GM12878 (cell line): ENCODE measurements around the gene ADPRS. TPM values are rescaled to one million over a fixed set of nuclear protein-coding genes. Genes with fewer than 3 reads are reported as not detected.

Experiments used
- ATAC-seq: fragments of 200-7000 bp; cut with Tn5 transposase; 3 replicates; pipeline ENCODE4 v1.9.1; 2020; ENCODE audit warnings: mild to moderate bottlenecking, moderate library complexity
- BruUV-seq: library from RNA; stranded (reverse); fragments of 400-500 nt; replicated peaks from 2 replicates; lab custom pipeline; 2021; lab: Mats Ljungman, UMichigan
- CTCF ChIA-PET: fragments of 300-600 bp; sonication (Branson Sonifier 250); formaldehyde crosslinking; extraction: SDS; loops from one replicate; lab custom pipeline; 2021; ENCODE audit warnings: inconsistent platforms; lab: Yijun Ruan, JAX
- POLR2A ChIA-PET: fragments of 350-600 bp; formaldehyde crosslinking; extraction: SDS; loops from one replicate; lab custom pipeline; 2021; ENCODE audit warnings: inconsistent platforms; lab: Charles Lee
- RAD21 ChIA-PET: fragments of 300-600 bp; sonication (Branson Sonifier 250); formaldehyde crosslinking; loops from one replicate; lab custom pipeline; 2023; ENCODE audit warnings: antibody characterized with exemption; ENCODE audit not compliant: unreplicated experiment; lab: Charles Lee
- SMC1A ChIA-PET: fragments of 300-600 bp; sonication (Branson Sonifier 250); formaldehyde crosslinking; loops from one replicate; lab custom pipeline; 2023; ENCODE audit not compliant: unreplicated experiment, uncharacterized antibody; lab: Charles Lee
- DNase-seq: peaks from one replicate; pipeline ENCODE4 v3.0.0-alpha.2; 2011; ENCODE audit warnings: low read depth, low spot score
- FAIRE-seq: peaks from 3 replicates; lab custom pipeline; 2011; peaks lifted over from hg19 to GRCh38; lab: Jason Lieb, UNC
- H2AFZ ChIP-seq: 2 replicates; pipeline ENCODE4 v1.6.0; 2011; ENCODE audit warnings: low read depth, low read length, control low read depth; ENCODE audit not compliant: control insufficient read depth
- H3K27ac ChIP-seq: 2 replicates; pipeline ENCODE4 v1.5.1; 2011; ENCODE audit warnings: control low read depth; ENCODE audit not compliant: control insufficient read depth, insufficient read depth
- H3K27me3 ChIP-seq, 2 experiments: replicated peaks in 1 of 2; 2 replicates each; pipeline versions ENCODE4 v1.6.0 to v1.6.1; 2011; ENCODE audit warnings: low read length in 1 of 2; ENCODE audit not compliant: control insufficient read depth in 2 of 2, insufficient read depth in 2 of 2
- H3K36me3 ChIP-seq, 2 experiments: 2 replicates each; pipeline ENCODE4 v1.5.1; 2011; ENCODE audit warnings: low read length in 1 of 2; ENCODE audit not compliant: control insufficient read depth in 2 of 2, insufficient read depth in 2 of 2
- H3K4me1 ChIP-seq: 2 replicates; pipeline ENCODE4 v1.6.1; 2011; ENCODE audit warnings: mild to moderate bottlenecking, low read length, moderate library complexity, mixed read lengths; ENCODE audit not compliant: control insufficient read depth, insufficient read depth
- H3K4me2 ChIP-seq: 2 replicates; pipeline ENCODE4 v1.6.0; 2011; ENCODE audit warnings: control low read depth; ENCODE audit not compliant: control insufficient read depth, insufficient read depth
- H3K4me3 ChIP-seq: fragments of 200-600 bp; sonication (generic); 2 replicates; pipeline ENCODE4 v1.5.1; 2016
- H3K79me2 ChIP-seq: 2 replicates; pipeline ENCODE4 v1.6.0; 2011; ENCODE audit warnings: low read length; ENCODE audit not compliant: control insufficient read depth, insufficient read depth
- H3K9ac ChIP-seq: 2 replicates; pipeline ENCODE4 v1.8.0; 2011; ENCODE audit warnings: low read length, control low read depth, mixed read lengths; ENCODE audit not compliant: control insufficient read depth, insufficient read depth
- H3K9me3 ChIP-seq: replicated peaks from 3 replicates; pipeline ENCODE4 v1.5.1; 2011; ENCODE audit warnings: mild to moderate bottlenecking, low read length; ENCODE audit not compliant: control insufficient read depth, insufficient read depth
- H4K20me1 ChIP-seq: 2 replicates; pipeline ENCODE4 v1.6.0; 2011; ENCODE audit not compliant: control insufficient read depth, insufficient read depth
- BCL3 ChIP-seq: IDR thresholded peaks from 2 replicates; pipeline ENCODE4 v1.6.1; 2011; ENCODE audit warnings: borderline replicate concordance, low read depth, mild to moderate bottlenecking, moderate library complexity, low read length; ENCODE audit not compliant: insufficient read depth, poor library complexity, severe bottlenecking
- CREB1 ChIP-seq: IDR thresholded peaks from 2 replicates; pipeline ENCODE4 v1.6.1; 2012; ENCODE audit warnings: low read depth, mild to moderate bottlenecking, inconsistent platforms
- DPF2 ChIP-seq: fragments of 450-650 bp; IDR thresholded peaks from 2 replicates; pipeline ENCODE4 v1.6.1; 2017; ENCODE audit warnings: mild to moderate bottlenecking
- ETV6 ChIP-seq, 2 experiments: fragments of 450-650 bp in 1 of 2; IDR thresholded peaks in 1 of 2; conservative IDR thresholded peaks in 1 of 2; 2 replicates each; pipeline ENCODE4 v1.6.1; 2014; ENCODE audit warnings: antibody characterized with exemption in 1 of 2, borderline replicate concordance in 1 of 2, low read depth in 1 of 2, mild to moderate bottlenecking in 1 of 2, moderate library complexity in 1 of 2
- GATAD2B ChIP-seq: fragments of 450-650 bp; conservative IDR thresholded peaks from 2 replicates; pipeline ENCODE4 v1.6.1; 2017; ENCODE audit warnings: low read depth, mild to moderate bottlenecking, moderate library complexity
- IKZF1 ChIP-seq: fragments of 450-650 bp; conservative IDR thresholded peaks from 2 replicates; pipeline ENCODE4 v1.6.1; 2017; ENCODE audit warnings: antibody characterized with exemption, mild to moderate bottlenecking
- JUND ChIP-seq: IDR thresholded peaks from 2 replicates; pipeline ENCODE4 v1.6.1; 2012; ENCODE audit warnings: low read depth, mild to moderate bottlenecking, low read length, improper control_type of control experiment, moderate library complexity
- MYB ChIP-seq: fragments of 150-350 bp; IDR thresholded peaks from 2 replicates; pipeline ENCODE4 v1.6.1; 2014; ENCODE audit warnings: mild to moderate bottlenecking, low read depth, low read length, borderline replicate concordance
- PAX5 ChIP-seq: IDR thresholded peaks from 2 replicates; pipeline ENCODE4 v1.6.1; 2011; ENCODE audit warnings: low read depth, low read length, borderline replicate concordance
- ZBTB11 ChIP-seq: fragments of 450-650 bp; formaldehyde crosslinking; IDR thresholded peaks from 2 replicates; pipeline ENCODE4 v1.5.0; 2022; ENCODE audit warnings: mild to moderate bottlenecking, missing genetic modification characterization
- ZBTB40 ChIP-seq: fragments of 450-650 bp; IDR thresholded peaks from 2 replicates; pipeline ENCODE4 v1.6.1; 2016; ENCODE audit warnings: mild to moderate bottlenecking, moderate library complexity, borderline replicate concordance
- WGBS: methylation state at CpG from one replicate; pipeline ENCODE4 v1.1.6; 2016; ENCODE audit warnings: low lambda C conversion rate; ENCODE audit not compliant: insufficient replicate concordance, insufficient coverage; ENCODE audit errors: missing lambda C conversion rate; 5-methylcytosine and 5-hydroxymethylcytosine counted together
- in situ Hi-C: fragments of 300-500 bp; cut with MboI; formaldehyde crosslinking; loops from 9 replicates; pipeline ENCODE4 v1.14.3; 2018; ENCODE audit warnings: mixed read lengths
- intact Hi-C: fragments of 100-400 bp; cut with micrococcal nuclease; formaldehyde crosslinking; loops from one replicate; pipeline ENCODE4 v1.14.2; 2022; ENCODE audit not compliant: unreplicated experiment
- polyA plus RNA-seq, 11 experiments: library from polyadenylated mRNA; depleted of rRNA in 4 of 11; unstranded in 6 of 11; stranded (reverse) in 5 of 11; fragments of >200 nt; fragmentation: Nextera tagmentation in 4 of 11; fragmentation: Illumina TruSeq in 1 of 11; extraction: Ambion mirVana in 4 of 11; extraction: Trizol in 1 of 11; gene quantifications; 1 replicate in 1 of 11; 2 replicates in 10 of 11; pipeline versions ENCODE4 v1.2.1 to v1.2.3, GENCODE V29; 2011 to 2016; ENCODE audit warnings: inconsistent platforms in 2 of 11, missing spikeins in 2 of 11, low read depth in 1 of 11
- total RNA-seq, 4 experiments: library from RNA; depleted of rRNA in 3 of 4; stranded (reverse); fragments of >200 nt in 3 of 4; fragmentation: Illumina TruSeq in 1 of 4; extraction: Trizol in 1 of 4; gene quantifications; 2 replicates each; pipeline versions ENCODE4 v1.2.1 to v1.2.3, GENCODE V29; 2013 to 2021

Gene ADPRS
- total and polyA plus RNA-seq, 10 of the 15 experiments (the other 5 are each of a cell fraction or from before 2014, with no cell fraction given), result 7.6 to 57.6 (median 39.1) TPM

DNA sequence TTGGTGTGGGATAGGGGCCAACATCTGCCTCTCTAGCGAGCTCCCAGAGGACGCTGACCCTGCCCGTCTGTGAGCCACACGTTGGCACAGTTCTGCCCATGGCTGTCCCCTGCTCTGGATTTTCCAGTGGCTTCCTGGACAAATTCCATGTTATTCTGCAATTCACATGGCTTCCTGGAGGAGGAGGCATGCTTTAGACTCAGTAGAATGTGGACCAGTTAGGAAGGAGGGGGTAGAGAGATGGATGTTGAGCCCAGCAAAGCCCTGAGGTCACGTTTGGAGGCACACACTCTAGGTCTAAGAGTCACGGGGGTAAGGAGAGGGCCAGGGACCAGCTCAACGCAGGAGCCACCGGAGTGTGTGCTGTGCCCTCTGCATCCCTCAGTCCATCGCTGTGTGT lies 24.1 kb downstream of the ADPRS start:
- ChIA-PET POLR2A (no interaction called here), RAD21 (no interaction called here)

More for the DNA sequence above, 24.1 kb downstream of the ADPRS start:
- Histone ChIP-seq H3K9ac (no peak overlapping the region), H4K20me1 (no peaks in the 10 kb centered on the region), H3K27me3 (no peaks in the 10 kb centered on the region; a peak in 1 of 4 replicates), H3K79me2 (no peaks in the 10 kb centered on the region), H3K4me1 (no peaks in the 10 kb centered on the region), H3K9me3 (no peaks in the 10 kb centered on the region), H3K27ac (no peak overlapping the region), H3K36me3 (no peaks in the 10 kb centered on the region), H2AFZ (no peak overlapping the region), H3K4me3 (no peak overlapping the region), H3K4me2 (no peak overlapping the region)
- ChIA-PET CTCF (interaction anchor here (0.6 to 1.6 kb wide), 3 partner anchors 9 to 40 kb away, joined by 3 to 7 read pairs (median 3); no protein-coding TSS in a partner anchor), SMC1A (no interaction called here)
- no TSS peak for BruUV-seq
- 45% methylated on average over 9 of the region's 9 CpGs for WGBS
- no peak for FAIRE-seq
- no peak for ATAC-seq
- intact Hi-C loops (no loop called here), in situ Hi-C loops (no loop called here)
- TF ChIP-seq PAX5, result no peak
- no peak for TF ChIP-seq CREB1
- no peak for TF ChIP-seq IKZF1
- TF ChIP-seq JUND, result no peak
- no peak for TF ChIP-seq ZBTB40
- TF ChIP-seq ETV6 (conservative IDR thresholded peaks at IDR 0.05 in 1 of 2, IDR thresholded peaks at IDR 0.05 in 1 of 2; ENCODE audit: borderline replicate concordance in 1 of 2, low read depth in 1 of 2), result no peak
- TF ChIP-seq ZBTB11, result no peak
- TF ChIP-seq DPF2, result no peak
- no peak for TF ChIP-seq MYB
- TF ChIP-seq GATAD2B, result no peak
- TF ChIP-seq BCL3, result no peak
- DNase-seq, result no peak
